Neural crest cell (in vitro differentiated cells): Measurements from ENCODE around the gene CAPN3. TPM values are rescaled to one million over a fixed set of nuclear protein-coding genes. Genes with fewer than 3 reads are reported as not detected.

Experiments used
- DNase-seq: peaks from one replicate; pipeline ENCODE4 v3.0.0; 2021; ENCODE audit warnings: low read depth, mixed read lengths, low spot score
- H3K27ac Mint-ChIP-seq: one replicate; pipeline ENCODE4 v1.8.0; 2021; ENCODE audit warnings: mild to moderate bottlenecking, mixed read lengths; ENCODE audit not compliant: unreplicated experiment
- H3K27me3 Mint-ChIP-seq: 2 replicates; pipeline ENCODE4 v1.8.0; 2021; ENCODE audit warnings: low read depth, mild to moderate bottlenecking, mixed read lengths
- H3K36me3 Mint-ChIP-seq: 2 replicates; pipeline ENCODE4 v1.8.0; 2021; ENCODE audit warnings: low read depth, mild to moderate bottlenecking, mixed read lengths
- H3K4me1 Mint-ChIP-seq: 2 replicates; pipeline ENCODE4 v1.8.0; 2021; ENCODE audit warnings: mixed read lengths
- H3K4me3 Mint-ChIP-seq: one replicate; pipeline ENCODE4 v1.8.0; 2021; ENCODE audit warnings: mild to moderate bottlenecking, mixed read lengths
- H3K9me3 Mint-ChIP-seq: 2 replicates; pipeline ENCODE4 v1.8.0; 2021; ENCODE audit warnings: mixed read lengths
- CTCF ChIP-seq: fragments of 200-600 bp; sonication (generic); conservative IDR thresholded peaks from 2 replicates; pipeline ENCODE4 v1.5.0; 2021; ENCODE audit warnings: antibody characterized with exemption, mild to moderate bottlenecking
- total RNA-seq: library from RNA; stranded (reverse); gene quantifications from 2 replicates; pipeline ENCODE4 v1.2.1, GENCODE V29; 2021

The CAPN3 gene
- total RNA-seq, 1 donor from 2014 or later, result 2.7 TPM

- Mint-ChIP-seq H3K9me3 (no peaks in the 10 kb centered on the region), H3K27me3 (no peaks in the 10 kb centered on the region), H3K27ac (no peak overlapping the region), H3K4me3 (no peak overlapping the region), H3K4me1 (no peaks in the 10 kb centered on the region), H3K36me3 (no peaks in the 10 kb centered on the region)
- no peak for DNase-seq
- no peak for TF ChIP-seq CTCF
Observed at GRCh38 chr15:42352401-42352800, 6.9 kb upstream of the CAPN3 start.

- H3K4me1 Mint-ChIP-seq, result no peaks in the 10 kb centered on the region
- no peak for DNase-seq
- no peak overlapping the region for H3K27ac Mint-ChIP-seq
- no peaks in the 10 kb centered on the region for H3K27me3 Mint-ChIP-seq
- no peaks in the 10 kb centered on the region for H3K9me3 Mint-ChIP-seq
- TF ChIP-seq CTCF, result no peak
- H3K4me3 Mint-ChIP-seq, result no peak overlapping the region
- H3K36me3 Mint-ChIP-seq, result no peaks in the 10 kb centered on the region
Observed at GRCh38 chr15:42353061-42353460, 6.2 kb upstream of the CAPN3 start.

GRCh38 chr15:42354824-42355223, 4.5 kb upstream of the CAPN3 start:
- H3K4me3 Mint-ChIP-seq, result no peak overlapping the region
- H3K27me3 Mint-ChIP-seq, result no peaks in the 10 kb centered on the region
- no peaks in the 10 kb centered on the region for H3K36me3 Mint-ChIP-seq
- TF ChIP-seq CTCF, result no peak
- no peaks in the 10 kb centered on the region for H3K4me1 Mint-ChIP-seq
- no peak overlapping the region for H3K27ac Mint-ChIP-seq
- H3K9me3 Mint-ChIP-seq, result no peaks in the 10 kb centered on the region
- DNase-seq, result no peak

- no peak overlapping the region for H3K4me3 Mint-ChIP-seq
- H3K9me3 Mint-ChIP-seq, result no peaks in the 10 kb centered on the region
- H3K4me1 Mint-ChIP-seq, result no peaks in the 10 kb centered on the region
- no peak for DNase-seq
- TF ChIP-seq CTCF, result no peak
- H3K36me3 Mint-ChIP-seq, result no peaks in the 10 kb centered on the region
- H3K27me3 Mint-ChIP-seq, result no peaks in the 10 kb centered on the region
- H3K27ac Mint-ChIP-seq, result no peak overlapping the region
Observed at GRCh38 chr15:42355291-42355690, 4.0 kb upstream of the CAPN3 start.

GRCh38 chr15:42356851-42357250, 2.5 kb upstream of the CAPN3 start:
- DNase-seq, result no peak
- Mint-ChIP-seq H3K9me3 (no peaks in the 10 kb centered on the region), H3K4me3 (no peak overlapping the region), H3K36me3 (no peaks in the 10 kb centered on the region), H3K4me1 (no peaks in the 10 kb centered on the region), H3K27me3 (no peaks in the 10 kb centered on the region), H3K27ac (no peak overlapping the region)
- TF ChIP-seq CTCF, result no peak

GRCh38 chr15:42358141-42358540, 1.2 kb upstream of the CAPN3 start:
- no peaks in the 10 kb centered on the region for H3K27me3 Mint-ChIP-seq
- no peaks in the 10 kb centered on the region for H3K9me3 Mint-ChIP-seq
- H3K36me3 Mint-ChIP-seq, result no peaks in the 10 kb centered on the region
- no peak for DNase-seq
- TF ChIP-seq CTCF, result no peak
- no peaks in the 10 kb centered on the region for H3K4me1 Mint-ChIP-seq
- H3K4me3 Mint-ChIP-seq, result no peak overlapping the region
- no peak overlapping the region for H3K27ac Mint-ChIP-seq
